DND-41 (cell line): ENCODE measurements around the gene MICAL1.
A peak's percentile ranks its signal among the peaks of the same experiment; 100 is the strongest.

Experiments used
- ATAC-seq: fragments of 200-7000 bp; cut with Tn5 transposase; 3 replicates; pipeline ENCODE4 v1.9.1; 2021; ENCODE audit warnings: low read depth; ENCODE audit not compliant: insufficient read depth
- DNase-seq: peaks from one replicate; pipeline ENCODE4 v3.0.0-alpha.2; 2020
- H2AFZ ChIP-seq: 2 replicates; pipeline ENCODE4 v1.6.0; 2012; ENCODE audit warnings: low read depth, low read length
- H3K27ac ChIP-seq: 2 replicates; pipeline ENCODE4 v1.5.1; 2012; ENCODE audit warnings: low read length, inconsistent platforms
- H3K27me3 ChIP-seq: fragments of 200-600 bp; sonication (generic); 2 replicates; pipeline ENCODE4 v1.6.0; 2012; ENCODE audit warnings: low read length, mild to moderate bottlenecking, inconsistent platforms; ENCODE audit not compliant: insufficient read depth, poor library complexity
- H3K36me3 ChIP-seq: 2 replicates; pipeline ENCODE4 v1.5.1; 2012; ENCODE audit warnings: low read length, inconsistent platforms; ENCODE audit not compliant: insufficient read depth
- H3K4me1 ChIP-seq: 2 replicates; pipeline ENCODE4 v1.5.1; 2012; ENCODE audit warnings: mild to moderate bottlenecking, low read length; ENCODE audit not compliant: insufficient read depth
- H3K4me2 ChIP-seq: 2 replicates; pipeline ENCODE4 v1.6.0; 2012; ENCODE audit warnings: mild to moderate bottlenecking, moderate library complexity, low read length, inconsistent platforms; ENCODE audit not compliant: insufficient read depth
- H3K4me3 ChIP-seq, 2 experiments: fragments of 200-600 bp in 1 of 2; shearing (Covaris generic) in 1 of 2; 2 replicates each; pipeline ENCODE4 v1.5.1; 2012 to 2016; ENCODE audit warnings: inconsistent platforms in 2 of 2, low read length in 2 of 2, mild to moderate bottlenecking in 2 of 2, low read depth in 1 of 2, moderate library complexity in 1 of 2
- H3K79me2 ChIP-seq: 2 replicates; pipeline ENCODE4 v1.6.0; 2012; ENCODE audit warnings: low read length, inconsistent platforms; ENCODE audit not compliant: insufficient read depth
- H3K9ac ChIP-seq: 2 replicates; pipeline ENCODE4 v1.6.0; 2012; ENCODE audit warnings: low read depth, mild to moderate bottlenecking, inconsistent platforms, low read length, moderate library complexity
- H3K9me3 ChIP-seq: 2 replicates; pipeline ENCODE4 v1.5.1; 2012; ENCODE audit warnings: low read length, moderate library complexity, mild to moderate bottlenecking, inconsistent platforms; ENCODE audit not compliant: insufficient read depth, severe bottlenecking
- H4K20me1 ChIP-seq: 2 replicates; pipeline ENCODE4 v1.6.0; 2012; ENCODE audit warnings: low read length; ENCODE audit not compliant: insufficient read depth
- CTCF ChIP-seq: IDR thresholded peaks from 2 replicates; pipeline ENCODE4 v1.5.1; 2012; ENCODE audit warnings: borderline replicate concordance, low read length, moderate library complexity, mild to moderate bottlenecking; ENCODE audit not compliant: poor library complexity, severe bottlenecking; ENCODE audit errors: extremely low read depth
- EZH2 ChIP-seq: IDR thresholded peaks from 3 replicates; pipeline ENCODE4 v1.6.1; 2012; ENCODE audit warnings: borderline replicate concordance, low read depth, mild to moderate bottlenecking, moderate library complexity, low read length, inconsistent platforms; ENCODE audit not compliant: severe bottlenecking

MICAL1 gene

GRCh38 chr6:109455437-109456110 is at the start of gene MICAL1:
TSS of gene MICAL1 (minus strand) at chr6:109455772. CDS start at chr6:109454196, 1,576 bp downstream.
- H3K9me3 ChIP-seq, result no peaks in the 10 kb centered on the region
- peak; percentile 83 for DNase-seq
- H3K27ac ChIP-seq, result peak within 1 kb of the TSS; percentile 90
- peak within 1 kb of the TSS; percentile 92 for H3K9ac ChIP-seq
- H2AFZ ChIP-seq, result peak within 1 kb of the TSS; percentile 84
- ATAC-seq, result peak; percentile 62
- peaks cover 34% of the 10 kb centered on the region for H3K36me3 ChIP-seq
- H3K27me3 ChIP-seq, result no peaks in the 10 kb centered on the region
- peaks cover 29% of the 10 kb centered on the region for H3K4me1 ChIP-seq
- 0 out of 2 replicates have a peak, but pooled peaks cover 2% of the 10 kb centered on the region for H3K79me2 ChIP-seq
- TF ChIP-seq CTCF (peak; percentile 50), EZH2 (no peak)
- H4K20me1 ChIP-seq, result peaks cover 13% of the 10 kb centered on the region; the same call in 1 of the 2 replicates
- H3K4me3 ChIP-seq, result peak within 1 kb of the TSS; percentile 68 to 97
- peak within 1 kb of the TSS; percentile 94 for H3K4me2 ChIP-seq

- no peak overlapping the region for H3K4me3 ChIP-seq
- H3K9me3 ChIP-seq, result no peaks in the 10 kb centered on the region
- H3K4me1 ChIP-seq, result no peaks in the 10 kb centered on the region
- H3K27me3 ChIP-seq, result no peaks in the 10 kb centered on the region
- TF ChIP-seq CTCF (no peak), EZH2 (no peak)
- no peak overlapping the region for H2AFZ ChIP-seq
- H3K79me2 ChIP-seq, result no peaks in the 10 kb centered on the region
- H3K4me2 ChIP-seq, result no peak overlapping the region
- no peak overlapping the region for H3K9ac ChIP-seq
- no peaks in the 10 kb centered on the region for H4K20me1 ChIP-seq
- H3K27ac ChIP-seq, result no peak overlapping the region
- DNase-seq (no peak), ATAC-seq (no peak)
- H3K36me3 ChIP-seq, result no peaks in the 10 kb centered on the region
Measured at GRCh38 chr6:109503327-109504224, 48.0 kb upstream of the MICAL1 start.

- no peak overlapping the region for H2AFZ ChIP-seq
- ATAC-seq (no peak), DNase-seq (no peak)
- no peaks in the 10 kb centered on the region for H3K79me2 ChIP-seq
- H3K4me1 ChIP-seq, result no peaks in the 10 kb centered on the region
- H3K4me3 ChIP-seq, result no peak overlapping the region
- no peaks in the 10 kb centered on the region for H3K27me3 ChIP-seq
- H4K20me1 ChIP-seq, result no peaks in the 10 kb centered on the region
- H3K36me3 ChIP-seq, result no peaks in the 10 kb centered on the region
- H3K9ac ChIP-seq, result no peak overlapping the region
- H3K4me2 ChIP-seq, result no peak overlapping the region
- H3K27ac ChIP-seq, result no peak overlapping the region
- no peak for TF ChIP-seq CTCF
- TF ChIP-seq EZH2, result no peak
- no peaks in the 10 kb centered on the region for H3K9me3 ChIP-seq
Measured at GRCh38 chr6:109498936-109499335, 43.4 kb upstream of the MICAL1 start.
